MM.1S (cell line): ENCODE results near the gene DDB1.

Experiments
- EZH2 ChIP-seq: fragments of 300-600 bp; sonication (generic); optimal IDR thresholded peaks from 2 replicates; pipeline ENCODE3; 2017; ENCODE audit warnings: low read depth, mild to moderate bottlenecking, antibody characterized with exemption, low read length, mixed read lengths
- EZH2phosphoT487 ChIP-seq: fragments of 300-600 bp; sonication (generic); IDR thresholded peaks from 2 replicates; pipeline ENCODE4 v1.6.1; 2018; ENCODE audit warnings: antibody characterized with exemption, low read length
- TF ChIP-seq, protein P1 (sequence below): fragments of 300-600 bp; sonication (generic); IDR thresholded peaks from 2 replicates; pipeline ENCODE4 v1.5.1; 2016; ENCODE audit warnings: antibody characterized with exemption, low read length, mixed read lengths

DNA sequence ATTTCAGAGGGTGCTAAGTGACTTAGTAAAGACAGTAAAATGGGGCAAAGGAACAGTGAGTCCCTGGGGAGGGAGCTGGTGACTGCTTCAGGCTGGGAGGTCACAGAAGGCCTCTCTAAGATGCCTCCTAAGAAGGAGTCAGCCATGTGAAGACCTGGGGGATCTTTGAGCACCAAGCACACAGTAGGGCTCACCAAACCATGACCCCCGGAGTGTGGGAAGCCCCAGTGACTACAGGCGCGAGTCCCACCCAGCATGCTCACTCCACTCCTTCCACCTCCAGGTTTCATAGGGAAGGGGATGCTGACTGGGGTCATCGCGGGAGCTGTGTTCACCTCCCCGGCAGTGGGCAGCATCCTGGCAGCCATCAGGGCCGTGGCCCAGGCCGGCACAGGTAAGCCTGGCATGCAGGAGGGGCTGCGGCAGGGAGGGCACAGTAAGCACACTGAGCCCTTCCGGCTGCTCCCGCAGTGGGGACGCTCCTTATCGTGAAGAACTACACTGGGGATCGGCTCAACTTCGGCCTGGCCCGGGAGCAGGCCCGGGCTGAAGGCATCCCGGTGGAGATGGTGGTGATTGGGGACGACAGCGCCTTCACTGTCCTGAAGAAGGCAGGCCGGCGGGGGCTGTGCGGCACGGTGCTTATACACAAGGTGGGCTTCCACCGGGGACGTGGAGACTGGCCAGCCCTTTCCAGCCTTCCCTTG lies 6.0 kb upstream of the DDB1 start:
- TF ChIP-seq, protein P1, sequence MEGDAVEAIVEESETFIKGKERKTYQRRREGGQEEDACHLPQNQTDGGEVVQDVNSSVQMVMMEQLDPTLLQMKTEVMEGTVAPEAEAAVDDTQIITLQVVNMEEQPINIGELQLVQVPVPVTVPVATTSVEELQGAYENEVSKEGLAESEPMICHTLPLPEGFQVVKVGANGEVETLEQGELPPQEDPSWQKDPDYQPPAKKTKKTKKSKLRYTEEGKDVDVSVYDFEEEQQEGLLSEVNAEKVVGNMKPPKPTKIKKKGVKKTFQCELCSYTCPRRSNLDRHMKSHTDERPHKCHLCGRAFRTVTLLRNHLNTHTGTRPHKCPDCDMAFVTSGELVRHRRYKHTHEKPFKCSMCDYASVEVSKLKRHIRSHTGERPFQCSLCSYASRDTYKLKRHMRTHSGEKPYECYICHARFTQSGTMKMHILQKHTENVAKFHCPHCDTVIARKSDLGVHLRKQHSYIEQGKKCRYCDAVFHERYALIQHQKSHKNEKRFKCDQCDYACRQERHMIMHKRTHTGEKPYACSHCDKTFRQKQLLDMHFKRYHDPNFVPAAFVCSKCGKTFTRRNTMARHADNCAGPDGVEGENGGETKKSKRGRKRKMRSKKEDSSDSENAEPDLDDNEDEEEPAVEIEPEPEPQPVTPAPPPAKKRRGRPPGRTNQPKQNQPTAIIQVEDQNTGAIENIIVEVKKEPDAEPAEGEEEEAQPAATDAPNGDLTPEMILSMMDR, result no peak
- TF ChIP-seq EZH2phosphoT487, result no peak
- TF ChIP-seq EZH2, result no peak
